Pancreas (tissue), 8 donors: ENCODE data around the gene MYT1. TPM values are rescaled to one million over a fixed set of nuclear protein-coding genes. Genes with fewer than 3 reads are reported as not detected.

ENCODE experiments used
- polyA plus RNA-seq, 2 donors: library from polyadenylated mRNA; stranded (reverse); fragments of 200-250 nt; gene quantifications; one replicate each; pipeline ENCODE4 v1.2.3, GENCODE V29; 2013
- total RNA-seq, 6 donors: library from RNA; stranded (reverse); fragmentation: NEBNext Ultra II Directional in 4 of 6; extraction: Animal tissue kit (Norgen Biotek cat#: 25700) in 4 of 6; gene quantifications; one replicate each; pipeline versions ENCODE4 v1.2.1 to v1.2.4, GENCODE V29; 2021 to 2023
- donor health status: healthy with polysubstance abuse.
- donor health status: DM: no; HTN: no; CAD: no; lungs with moderate emphysema.
- donor health status: DM: no; HTN: no; CAD: no.
- donor health status: Bipolar disorder and iron deficiency.
- donor health status: DM: yes; HTN: yes; CAD: no.
- donor health status: DM: no; HTN: no; CAD: no.
- donor health status: DM: no; HTN: no; CAD: no.
- donor health status: DM: yes; HTN: yes; CAD: no.

MYT1 gene
- total and polyA plus RNA-seq, 8 donors: 0.13 to 5.1 (median 0.52) TPM

Other genes starting within 250 kb of the MYT1 start
- 10 to 100 TPM; 13.9 to 23.1 (median 17.2) TPM for gene UCKL1, start 208.0 kb upstream of the MYT1 start, total RNA-seq
- gene UCKL1, start 208.0 kb upstream of the MYT1 start, polyA plus RNA-seq: 10 to 100 TPM; 67.8 to 84.7 TPM
- 10 to 100 TPM in 3 of 6 donors, 1 to 10 TPM in 3; 8.5 to 12.8 (median 9.8) TPM for gene ZNF512B, start 194.5 kb upstream of the MYT1 start, total RNA-seq
- gene ZNF512B, start 194.5 kb upstream of the MYT1 start, polyA plus RNA-seq: 10 to 100 TPM; 12.8 to 22.0 TPM
- gene SAMD10, start 184.8 kb upstream of the MYT1 start, total RNA-seq: 1 to 10 TPM; 1.3 to 5.2 (median 3.1) TPM
- 1 to 10 TPM; 5.6 to 7.3 TPM for gene SAMD10, start 184.8 kb upstream of the MYT1 start, polyA plus RNA-seq
- 10 to 100 TPM; 27.2 to 39.4 (median 32.2) TPM for gene PRPF6, start 183.3 kb upstream of the MYT1 start, total RNA-seq
- 10 to 100 TPM; 35.7 to 49.2 TPM for gene PRPF6, start 183.3 kb upstream of the MYT1 start, polyA plus RNA-seq
- gene C20orf204, start 128.3 kb upstream of the MYT1 start, total RNA-seq: 1 to 10 TPM in 1 of 6 donors, under 1 TPM in 5; 0.31 to 1.0 (median 0.70) TPM
- gene C20orf204, start 128.3 kb upstream of the MYT1 start, polyA plus RNA-seq: 1 to 10 TPM; 2.4 to 3.7 TPM
- 1 to 10 TPM; 3.7 to 9.1 (median 5.2) TPM for gene SOX18, start 114.8 kb upstream of the MYT1 start, total RNA-seq
- gene SOX18, start 114.8 kb upstream of the MYT1 start, polyA plus RNA-seq: 1 to 10 TPM; 6.1 to 6.4 TPM
- 10 to 100 TPM; 11.6 to 24.5 (median 13.9) TPM for gene TCEA2, start 101.3 kb upstream of the MYT1 start, total RNA-seq
- 10 to 100 TPM; 35.7 to 52.9 TPM for gene TCEA2, start 101.3 kb upstream of the MYT1 start, polyA plus RNA-seq
- gene RGS19, start 84.9 kb upstream of the MYT1 start, total RNA-seq: 10 to 100 TPM in 1 of 6 donors, 1 to 10 TPM in 5; 3.2 to 11.9 (median 4.1) TPM
- gene RGS19, start 84.9 kb upstream of the MYT1 start, polyA plus RNA-seq: 1 to 10 TPM; 7.5 to 8.9 TPM
- gene OPRL1, start 84.4 kb upstream of the MYT1 start, total RNA-seq: 1 to 10 TPM in 3 of 6 donors, under 1 TPM in 3; 0.25 to 2.2 (median 1.1) TPM
- under 1 TPM; 0.49 to 0.94 TPM for gene OPRL1, start 84.4 kb upstream of the MYT1 start, polyA plus RNA-seq
- gene LKAAEAR1, start 80.1 kb upstream of the MYT1 start, total RNA-seq: under 1 TPM in 2 of 6 donors, not detected in 4; 0.22 to 0.24 TPM
- not detected for gene LKAAEAR1, start 80.1 kb upstream of the MYT1 start, polyA plus RNA-seq
- not detected for gene NPBWR2, start 56.9 kb upstream of the MYT1 start, total RNA-seq
- not detected for gene NPBWR2, start 56.9 kb upstream of the MYT1 start, polyA plus RNA-seq
- gene PCMTD2, start 91.3 kb downstream of the MYT1 start, total RNA-seq: 10 to 100 TPM; 11.8 to 36.2 (median 24.0) TPM
- 10 to 100 TPM; 22.2 to 36.8 TPM for gene PCMTD2, start 91.3 kb downstream of the MYT1 start, polyA plus RNA-seq